RWPE2 (cell line): ENCODE data around the gene MACROD2.

Experiments used
- ATAC-seq: fragments of 200-7000 bp; cut with Tn5 transposase; 3 replicates; pipeline ENCODE4 v1.9.1; 2021; ENCODE audit warnings: low read depth
- DNase-seq: peaks from one replicate; pipeline ENCODE4 v3.0.0-alpha.2; 2020; ENCODE audit warnings: low spot score
- H3K27ac ChIP-seq: fragments of 450-650 bp; 2 replicates; pipeline ENCODE4 v1.5.1; 2017; ENCODE audit warnings: mild to moderate bottlenecking; ENCODE audit not compliant: poor library complexity, severe bottlenecking
- H3K27me3 ChIP-seq: fragments of 250-450 bp; sonication (Bioruptor Pico); 2 replicates; pipeline ENCODE4 v1.5.1; 2021; ENCODE audit warnings: mild to moderate bottlenecking, moderate library complexity; ENCODE audit not compliant: insufficient read depth, poor library complexity, severe bottlenecking
- H3K36me3 ChIP-seq: fragments of 250-450 bp; sonication (Bioruptor Pico); 2 replicates; pipeline ENCODE4 v1.5.1; 2020; ENCODE audit warnings: low read depth, mild to moderate bottlenecking, moderate library complexity
- H3K4me1 ChIP-seq: fragments of 250-450 bp; sonication (Bioruptor Pico); 2 replicates; pipeline ENCODE4 v1.5.1; 2021; ENCODE audit warnings: mild to moderate bottlenecking, moderate library complexity; ENCODE audit not compliant: insufficient read depth, poor library complexity, severe bottlenecking
- H3K4me3 ChIP-seq: fragments of 250-450 bp; sonication (Bioruptor Pico); 2 replicates; pipeline ENCODE4 v1.5.1; 2021; ENCODE audit warnings: mild to moderate bottlenecking, moderate library complexity; ENCODE audit not compliant: severe bottlenecking
- H3K9me3 ChIP-seq: fragments of 250-450 bp; sonication (Bioruptor Pico); 2 replicates; pipeline ENCODE4 v1.5.1; 2021; ENCODE audit warnings: mild to moderate bottlenecking, moderate library complexity; ENCODE audit not compliant: severe bottlenecking
- CTCF ChIP-seq: fragments of 450-650 bp; IDR thresholded peaks from one replicate; pipeline ENCODE4 v1.5.1; 2017; ENCODE audit warnings: mild to moderate bottlenecking, moderate library complexity; ENCODE audit not compliant: poor library complexity, severe bottlenecking

MACROD2 gene

DNA sequence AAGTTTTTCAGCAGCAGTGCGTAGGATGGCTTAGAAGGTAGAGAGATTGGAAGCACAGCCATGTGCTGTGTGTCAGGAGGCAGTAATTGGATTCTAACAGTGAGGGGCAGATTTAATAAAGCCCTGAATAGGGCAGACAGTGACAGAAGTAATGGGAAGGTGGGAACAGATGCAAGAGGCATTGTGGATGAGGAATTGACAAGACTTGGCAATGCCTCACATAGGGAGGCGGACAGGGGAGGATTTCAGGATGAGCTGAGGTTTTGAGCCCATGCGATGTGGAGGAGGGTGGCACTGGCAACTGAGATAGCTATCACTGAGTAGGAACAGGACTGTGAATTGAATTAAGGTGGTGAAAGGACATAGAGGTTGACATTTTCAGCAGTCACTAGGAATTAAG is 604.3 kb downstream of the MACROD2 start:
- DNase-seq (no peak), ATAC-seq (no peak)
- Histone ChIP-seq H3K27ac (no peak overlapping the region), H3K36me3 (no peaks in the 10 kb centered on the region), H3K27me3 (no peaks in the 10 kb centered on the region), H3K4me3 (no peak overlapping the region), H3K9me3 (no peaks in the 10 kb centered on the region), H3K4me1 (no peaks in the 10 kb centered on the region)
- no peak for TF ChIP-seq CTCF

GRCh38 chr20:14600527-14600926 is 605.2 kb downstream of the MACROD2 start:
- Histone ChIP-seq H3K27ac (no peak overlapping the region), H3K4me1 (no peaks in the 10 kb centered on the region), H3K27me3 (no peaks in the 10 kb centered on the region), H3K4me3 (no peak overlapping the region), H3K9me3 (no peaks in the 10 kb centered on the region), H3K36me3 (no peaks in the 10 kb centered on the region)
- no peak for TF ChIP-seq CTCF
- DNase-seq: no peak
- ATAC-seq: no peak

GRCh38 chr20:14604143-14604542 is 608.8 kb downstream of the MACROD2 start:
- no peak for TF ChIP-seq CTCF
- no peak overlapping the region for H3K27ac ChIP-seq
- H3K9me3 ChIP-seq: no peaks in the 10 kb centered on the region
- H3K27me3 ChIP-seq: no peaks in the 10 kb centered on the region
- no peaks in the 10 kb centered on the region for H3K4me1 ChIP-seq
- no peak overlapping the region for H3K4me3 ChIP-seq
- H3K36me3 ChIP-seq: no peaks in the 10 kb centered on the region
- DNase-seq (no peak), ATAC-seq (no peak)

GRCh38 chr20:14609328-14610221 is 614.3 kb downstream of the MACROD2 start:
- Histone ChIP-seq H3K9me3 (no peaks in the 10 kb centered on the region), H3K4me1 (peaks cover 6% of the 10 kb centered on the region), H3K36me3 (no peaks in the 10 kb centered on the region), H3K4me3 (no peak overlapping the region), H3K27me3 (no peaks in the 10 kb centered on the region), H3K27ac (no peak overlapping the region)
- no peak for TF ChIP-seq CTCF
- ATAC-seq: no peak
- DNase-seq: no peak

DNA sequence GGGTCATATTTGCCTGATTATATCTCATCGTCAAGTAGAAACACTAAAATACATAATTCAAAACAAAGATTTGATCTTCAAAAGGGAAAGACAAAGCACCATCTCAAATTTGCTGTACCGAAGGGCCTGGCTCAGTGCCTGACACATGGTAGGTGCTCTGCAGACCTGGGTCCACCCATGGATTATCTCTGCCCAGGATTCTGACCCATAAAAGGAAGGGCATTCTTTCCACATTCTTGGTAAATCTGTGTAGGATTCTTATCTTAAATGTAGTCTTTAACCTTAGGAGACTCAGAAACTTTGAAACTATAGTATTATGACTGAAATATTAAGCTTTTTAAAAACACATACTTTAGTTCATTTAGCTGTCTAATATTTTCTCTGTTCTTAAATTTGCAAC is 616.2 kb downstream of the MACROD2 start:
- no peak overlapping the region for H3K4me3 ChIP-seq
- DNase-seq: no peak
- H3K9me3 ChIP-seq: no peaks in the 10 kb centered on the region
- no peak for ATAC-seq
- peaks cover 6% of the 10 kb centered on the region for H3K4me1 ChIP-seq
- TF ChIP-seq CTCF: no peak
- H3K27ac ChIP-seq: no peak overlapping the region
- H3K27me3 ChIP-seq: no peaks in the 10 kb centered on the region
- no peaks in the 10 kb centered on the region for H3K36me3 ChIP-seq
